Activated CD4-positive, alpha-beta T cell treated with anti-CD3 and anti-CD28 coated beads, Interleukin-10, Interleukin-2, amounts not matched to agents 100 ng/mL and 50 ng/mL, durations not matched to agents 16 hours and 8 hours (primary cell): ENCODE results near the gene OR5J2.
"Not testable (repeated sequence)": the region's sequence is repeated elsewhere in the genome, so short reads cannot be mapped to it uniquely, and the experiment has no call there.

Experiments
- DNase-seq: peaks from one replicate; pipeline ENCODE4 v3.0.0-alpha.2; 2020

Gene OR5J2

DNA sequence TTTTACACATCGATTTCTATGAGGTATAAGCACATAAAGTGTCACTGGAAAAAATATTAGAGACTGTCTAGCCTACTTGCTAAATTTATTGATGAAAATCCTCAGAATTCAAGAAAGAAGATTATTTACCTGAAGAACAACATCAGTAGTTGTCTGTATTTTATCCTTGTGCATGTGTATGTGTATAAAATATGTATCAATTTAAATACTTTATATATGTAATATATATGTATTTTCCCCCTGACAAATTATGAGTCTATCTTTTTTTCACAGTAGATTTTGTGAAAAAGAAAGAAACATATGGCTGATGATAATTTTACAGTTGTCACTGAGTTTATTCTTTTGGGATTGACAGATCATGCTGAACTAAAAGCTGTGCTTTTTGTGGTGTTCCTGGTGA lies at the start of gene OR5J2:
TSS of gene OR5J2 (plus strand) at position 301 of the 400 bp plus-strand sequence. CDS start at position 301, 0 bp downstream.
- DNase-seq = no peak

DNA sequence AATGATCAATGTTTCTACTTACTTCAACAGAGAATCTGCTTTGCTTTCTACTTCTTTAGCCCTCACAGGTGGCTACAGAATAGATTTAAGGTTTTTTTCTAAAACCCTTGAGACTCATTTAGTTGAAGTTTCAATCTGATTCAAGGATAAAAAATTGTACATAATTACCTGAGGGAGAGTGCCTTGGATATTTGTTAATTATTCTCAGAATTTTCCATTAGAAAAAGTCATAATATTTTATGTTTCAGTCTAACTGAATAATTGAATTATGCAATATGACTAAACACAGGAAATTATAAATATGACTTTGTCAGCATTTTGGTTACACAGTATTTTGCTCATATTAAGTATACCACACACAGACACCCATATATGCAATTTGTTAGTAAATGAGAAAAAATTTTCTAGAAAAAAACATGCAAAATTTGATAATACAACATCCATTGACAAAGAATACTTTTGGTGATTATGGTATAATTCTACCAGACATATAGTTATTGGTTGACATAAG lies 36.2 kb upstream of the OR5J2 start, which contains the start of gene OR8J3:
TSS of gene OR8J3 (minus strand) at position 51 of the 511 bp plus-strand sequence. CDS start 2,483 bp downstream, outside the sequence.
- DNase-seq = no peak

DNA sequence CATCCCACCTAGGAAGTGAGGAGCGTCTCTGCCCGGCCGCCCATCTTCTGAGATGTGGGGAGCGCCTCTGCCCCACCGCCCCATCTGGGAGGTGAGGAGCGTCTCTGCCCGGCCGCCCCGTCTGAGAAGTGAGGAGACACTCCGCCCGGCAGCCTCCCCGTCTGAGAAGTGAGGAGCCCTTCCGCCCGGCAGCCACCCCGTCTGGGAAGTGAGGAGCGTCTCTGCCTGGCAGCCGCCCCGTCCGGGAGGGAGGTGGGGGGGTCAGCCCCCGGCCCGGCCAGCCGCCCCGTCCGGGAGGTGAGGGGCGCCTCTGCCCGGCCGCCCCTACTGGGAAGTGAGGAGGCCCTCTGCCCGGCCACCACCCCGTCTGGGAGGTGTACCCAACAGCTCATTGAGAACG lies 32.7 kb upstream of the OR5J2 start:
- DNase-seq = not testable (repeated sequence)

DNA sequence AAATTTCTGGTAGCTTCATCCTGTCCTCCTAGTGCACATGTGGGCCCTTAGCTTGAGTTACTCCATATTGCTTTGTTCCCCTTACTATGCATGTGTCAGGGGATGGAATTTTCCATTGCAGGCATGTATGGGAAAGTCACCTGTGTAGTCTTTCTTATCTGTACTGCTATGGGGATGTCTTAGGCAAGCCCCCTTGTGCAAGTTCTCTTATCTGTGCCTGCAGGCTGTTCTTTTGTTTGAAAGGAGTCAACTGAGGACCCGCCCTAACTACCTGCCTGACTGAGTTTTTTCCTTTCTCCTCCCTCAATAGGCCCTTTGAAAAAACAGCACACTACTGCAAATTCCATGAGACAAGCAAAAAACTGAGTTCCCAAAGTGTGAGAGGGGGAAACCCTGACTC lies 25.0 kb upstream of the OR5J2 start:
- DNase-seq = no peak

DNA sequence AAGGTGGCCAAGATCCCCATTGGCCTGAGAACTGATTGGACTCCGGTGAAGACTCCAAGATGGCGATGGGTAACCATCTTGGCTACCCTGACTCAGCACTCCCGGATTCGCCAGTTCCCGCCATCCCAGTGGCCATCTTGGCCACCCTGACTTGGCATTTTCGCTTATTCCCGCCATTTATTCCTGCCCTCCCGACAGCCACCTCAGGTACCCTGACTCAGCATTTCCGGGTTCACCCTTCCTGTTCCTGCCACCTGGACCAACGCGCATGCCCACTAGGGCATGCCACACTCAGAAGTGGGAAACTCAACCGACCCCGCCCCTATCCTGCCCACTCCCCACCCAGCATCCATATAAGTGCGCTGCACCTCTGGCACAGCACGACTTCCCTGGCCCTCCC lies 24.1 kb upstream of the OR5J2 start:
- no peak for DNase-seq

DNA sequence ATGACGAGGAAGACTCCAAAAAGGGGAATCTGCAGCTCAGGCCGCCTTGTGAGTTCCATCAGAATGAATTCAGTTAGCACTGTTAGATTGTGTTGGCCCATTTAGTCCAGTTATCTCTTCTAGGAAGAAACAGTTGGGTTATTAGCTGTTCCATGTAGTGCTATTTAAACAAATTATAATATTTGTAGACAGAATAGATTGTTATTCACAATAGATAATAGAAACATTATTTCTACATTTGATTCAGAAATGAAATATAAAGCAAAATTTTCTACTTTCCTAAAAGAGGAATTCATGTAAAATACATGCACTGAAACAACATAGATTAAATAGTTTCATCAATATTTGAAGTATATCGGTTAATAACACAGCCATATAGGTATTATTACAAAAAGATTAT lies 16.2 kb upstream of the OR5J2 start, which contains the start of gene OR8K5:
TSS of gene OR8K5 (minus strand) at position 101 of the 400 bp plus-strand sequence. CDS start at position 101, 0 bp downstream.
- no peak for DNase-seq

DNA sequence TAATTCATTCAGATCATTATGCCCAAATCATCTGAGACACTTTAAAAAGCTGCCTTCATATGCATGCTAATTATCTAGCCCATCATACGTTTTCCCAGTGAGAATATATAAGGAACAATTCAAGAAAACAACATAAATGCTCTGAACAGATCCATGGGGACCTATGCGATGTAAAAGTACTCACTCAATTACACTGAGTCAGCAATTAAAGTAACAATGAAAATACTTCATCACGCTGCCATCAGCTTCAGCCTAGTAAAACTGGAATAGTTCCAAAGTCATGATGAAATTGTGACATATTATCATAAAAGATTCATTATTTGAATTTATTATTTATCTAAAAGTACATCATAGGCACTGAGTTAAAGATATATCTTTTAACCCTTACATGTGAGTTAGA lies 12.6 kb upstream of the OR5J2 start:
- DNase-seq = no peak

DNA sequence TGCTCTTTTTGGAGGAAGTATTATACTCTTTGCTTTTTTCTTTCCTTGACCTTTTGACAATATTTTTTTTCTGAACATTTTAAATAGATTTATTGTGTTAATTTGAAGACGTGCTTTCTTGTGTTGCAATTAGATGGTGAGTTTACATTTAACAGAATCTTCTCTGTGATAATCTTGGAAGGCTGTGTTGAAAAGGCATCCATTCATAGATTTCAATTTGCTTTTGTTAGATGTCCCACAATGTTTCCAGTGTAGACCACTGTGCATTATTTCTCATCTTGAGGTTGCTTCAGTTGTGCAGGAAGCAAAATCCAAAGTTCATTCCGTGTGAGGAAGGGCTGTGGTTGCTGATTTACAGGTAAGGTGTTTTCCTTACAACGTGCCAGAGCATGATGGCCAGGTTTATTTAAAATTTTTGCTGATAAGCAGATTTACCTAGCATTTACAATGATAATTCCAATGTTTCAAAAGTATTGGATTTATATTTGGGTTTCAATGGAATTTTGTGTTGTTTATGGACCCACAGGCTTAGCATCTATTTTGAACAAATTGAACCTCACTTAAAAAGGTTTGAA lies 4.1 kb upstream of the OR5J2 start:
- DNase-seq = no peak

DNA sequence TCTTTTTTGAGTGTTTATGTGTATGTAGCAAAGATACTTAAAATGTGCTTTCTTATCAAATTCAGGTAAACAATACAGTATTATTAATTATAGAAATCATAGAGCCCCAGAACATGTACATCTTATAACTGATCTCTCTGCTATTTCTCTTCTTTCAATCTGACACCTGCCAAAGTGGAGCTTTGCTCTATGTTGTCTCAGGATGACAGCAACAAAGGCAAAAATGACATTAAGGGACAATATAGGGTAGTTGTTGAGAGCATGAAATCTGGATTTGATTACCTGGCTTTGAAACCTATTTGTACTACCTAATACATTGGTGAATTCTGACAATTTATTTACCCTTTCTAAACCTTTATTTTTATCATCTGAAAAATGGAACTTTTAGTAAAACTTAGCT lies 7.0 kb downstream of the OR5J2 start:
- no peak for DNase-seq

DNA sequence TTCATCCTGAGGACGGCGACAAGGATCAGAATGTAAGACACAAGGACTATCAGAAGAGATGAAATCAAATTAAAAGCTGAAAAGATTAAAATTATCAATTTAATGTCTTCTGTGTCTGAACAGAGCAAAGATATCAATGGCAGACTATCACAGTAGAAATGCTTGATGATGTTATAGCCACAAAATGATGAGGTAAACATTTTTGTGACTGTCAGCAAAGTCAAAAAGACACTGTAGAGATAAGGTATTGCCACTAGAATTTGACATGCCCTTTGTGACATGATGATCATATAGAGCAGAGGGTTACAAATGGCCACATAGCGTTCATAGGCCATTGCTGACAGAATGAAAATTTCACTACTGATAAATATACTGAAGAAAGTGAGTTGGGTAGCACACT lies 12.2 kb downstream of the OR5J2 start:
- DNase-seq = no peak

DNA sequence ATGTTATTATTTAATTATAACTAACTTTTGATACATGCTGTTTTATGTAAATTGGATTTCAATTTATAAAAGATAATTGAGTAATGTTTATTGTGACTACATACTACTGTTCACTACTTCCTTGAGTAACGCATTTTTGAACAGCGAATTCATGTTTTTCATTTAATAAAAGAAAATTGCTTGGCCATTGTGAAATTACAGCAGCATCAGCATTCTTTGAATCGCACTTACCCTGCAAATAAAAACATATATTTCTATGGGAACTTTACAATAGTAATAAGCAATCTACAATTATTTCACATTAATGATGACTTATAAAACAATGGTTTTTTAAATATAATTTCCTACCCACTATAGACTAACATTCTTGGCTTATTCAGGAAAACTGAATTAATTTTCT lies 20.3 kb downstream of the OR5J2 start:
- no peak for DNase-seq

DNA sequence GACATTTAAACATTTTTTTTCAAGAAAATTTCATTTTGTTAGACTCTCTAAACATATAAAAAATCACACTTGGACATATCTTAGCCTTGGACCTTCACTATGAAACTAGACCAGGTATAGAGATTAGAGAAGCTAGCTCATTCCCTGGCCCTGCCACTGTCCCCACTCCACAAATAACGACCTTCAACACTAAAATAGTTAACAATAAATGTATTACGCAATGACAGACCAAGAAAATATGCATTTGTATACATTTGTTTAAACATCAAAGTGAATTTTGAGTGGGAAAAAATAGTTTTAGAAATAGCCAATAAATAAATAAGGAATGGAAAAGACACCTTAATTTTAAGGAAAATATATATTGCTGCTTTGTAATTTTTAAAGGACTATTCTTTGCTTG lies 20.9 kb downstream of the OR5J2 start:
- no peak for DNase-seq

DNA sequence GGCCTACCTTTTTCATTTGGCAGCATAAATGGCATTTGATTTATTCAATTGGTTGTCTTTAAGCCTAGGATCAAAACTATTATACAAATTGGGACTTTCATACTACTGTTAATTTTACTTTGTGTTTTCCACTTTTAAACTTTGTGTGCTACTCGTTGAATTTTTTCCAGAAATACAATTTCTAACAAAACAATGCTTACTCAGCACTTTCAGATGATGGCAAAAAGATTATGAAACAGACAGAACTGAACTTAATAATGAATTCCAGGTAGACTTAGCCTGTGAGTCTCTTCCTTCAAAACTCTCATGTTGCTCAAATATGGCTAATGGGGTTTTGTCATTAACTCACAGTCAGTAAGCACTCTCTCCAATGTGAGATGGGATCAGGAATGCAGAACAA lies 31.4 kb downstream of the OR5J2 start:
- DNase-seq = no peak

DNA sequence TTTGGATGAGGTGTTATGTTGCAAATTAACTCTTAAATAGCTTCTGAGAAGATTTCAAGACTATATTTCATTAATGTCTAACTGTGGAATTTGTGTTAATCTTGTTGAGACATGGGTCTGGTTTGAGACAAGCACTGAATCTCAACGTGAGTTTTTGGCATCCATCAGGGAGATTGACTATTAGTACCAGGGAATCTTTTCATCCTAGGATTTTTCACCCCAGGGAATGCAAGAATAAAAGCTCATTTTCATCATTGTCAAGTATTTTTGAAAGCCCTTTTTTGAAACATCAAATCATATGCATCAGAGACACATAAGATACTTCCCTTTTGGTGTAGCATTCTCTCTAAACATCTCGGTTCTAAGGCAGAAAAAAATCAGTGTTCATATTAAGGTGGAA lies 38.1 kb downstream of the OR5J2 start:
- no peak for DNase-seq

DNA sequence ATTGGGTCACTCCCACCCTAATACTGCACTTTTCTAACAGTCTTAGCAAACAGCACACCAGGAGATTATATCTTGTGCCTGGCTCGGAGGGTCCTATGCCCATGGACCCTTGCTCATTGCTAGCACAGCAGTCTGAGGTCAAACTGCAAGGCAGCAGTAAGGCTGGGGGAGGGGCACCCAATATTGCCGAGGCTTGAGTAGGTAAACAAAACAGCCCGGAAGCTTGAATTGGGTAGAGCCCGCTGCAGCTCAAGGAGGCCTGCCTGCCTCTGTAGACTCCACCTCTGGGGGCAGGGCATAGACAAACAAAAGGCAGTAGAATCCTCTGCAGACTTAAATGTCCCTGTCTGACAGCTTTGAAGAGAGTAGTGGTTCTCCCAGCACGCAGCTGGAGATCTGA lies 43.3 kb downstream of the OR5J2 start:
- not testable (repeated sequence) for DNase-seq
